ENCODE measurements around the gene SIRPG.
"Not testable (repeated sequence)": the region's sequence is repeated elsewhere in the genome, so short reads cannot be mapped to it uniquely, and the experiment has no call there.

Gene SIRPG

DNA sequence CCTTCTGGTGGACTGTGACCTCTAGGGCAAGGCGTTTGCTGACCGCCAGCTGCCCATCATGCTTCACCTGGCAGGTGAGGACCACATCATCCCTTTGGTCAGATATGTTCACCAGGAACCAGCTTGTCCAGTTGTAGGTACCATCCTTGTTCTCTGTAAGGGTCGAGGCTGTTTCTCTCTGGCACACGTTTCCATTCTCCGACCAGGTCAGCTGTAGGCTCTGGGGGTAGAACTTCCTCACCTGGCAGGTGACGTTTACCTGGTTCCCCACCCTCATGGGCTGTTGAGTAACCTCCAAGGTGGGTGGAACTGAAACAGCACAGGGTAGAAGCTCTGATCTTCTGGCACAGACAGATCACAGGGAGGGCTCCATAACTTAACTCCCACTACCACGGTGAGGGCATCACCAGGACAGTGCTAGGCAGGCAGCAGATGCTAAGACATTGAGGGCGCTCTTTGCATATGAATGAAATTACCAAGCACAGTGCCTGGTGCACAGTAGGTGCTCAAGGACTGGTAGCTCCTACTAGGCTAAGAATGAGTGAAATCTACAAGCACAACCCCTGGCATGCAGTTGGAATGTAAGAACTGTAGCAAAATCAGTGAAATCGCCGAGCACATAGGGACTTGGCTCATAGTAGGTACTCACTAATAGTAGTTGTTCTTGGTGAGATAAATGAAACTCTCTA lies 22.1 kb downstream of the SIRPG start:
- no peak for DNase-seq (ENCODE audit: low spot score)

DNA sequence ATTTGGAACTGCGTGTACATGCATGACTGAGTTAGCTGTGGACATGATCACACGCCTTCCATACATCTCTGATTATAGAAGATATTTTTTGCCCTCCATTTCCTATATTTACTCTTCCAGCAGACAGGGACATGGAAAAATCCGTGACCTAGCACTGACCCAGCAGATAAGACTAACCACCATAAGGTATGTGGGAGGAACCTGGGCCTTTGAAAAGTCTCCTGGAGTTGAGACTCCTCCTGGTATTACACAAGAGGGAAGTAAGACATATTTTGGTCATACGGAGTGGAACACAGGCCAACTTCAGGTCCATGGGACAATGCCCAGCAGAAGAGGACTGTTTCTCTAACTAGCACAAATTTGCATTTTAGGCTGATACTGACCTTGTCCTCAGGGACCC lies 24.0 kb downstream of the SIRPG start:
- DNase-seq (ENCODE audit: low spot score), result no peak

DNA sequence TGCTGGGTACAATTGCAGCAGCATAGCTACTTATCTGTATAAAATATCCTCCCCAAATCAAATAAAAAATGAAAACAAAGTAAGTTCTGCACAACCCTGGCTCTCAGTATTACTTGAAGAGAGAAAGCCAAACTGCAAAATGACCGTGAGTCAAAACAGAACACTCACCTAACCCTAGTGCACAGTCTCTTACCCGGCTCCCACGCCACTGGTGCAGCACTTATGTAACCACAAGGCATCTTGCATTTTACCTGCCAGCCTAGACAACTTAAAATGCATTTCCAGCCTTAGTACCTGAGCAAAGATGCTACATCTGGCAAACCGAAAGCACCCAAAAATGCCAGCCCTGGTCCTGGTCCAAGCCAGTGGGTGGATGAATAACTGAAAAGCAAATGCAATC lies 25.4 kb downstream of the SIRPG start:
- DNase-seq (ENCODE audit: low spot score), result no peak

DNA sequence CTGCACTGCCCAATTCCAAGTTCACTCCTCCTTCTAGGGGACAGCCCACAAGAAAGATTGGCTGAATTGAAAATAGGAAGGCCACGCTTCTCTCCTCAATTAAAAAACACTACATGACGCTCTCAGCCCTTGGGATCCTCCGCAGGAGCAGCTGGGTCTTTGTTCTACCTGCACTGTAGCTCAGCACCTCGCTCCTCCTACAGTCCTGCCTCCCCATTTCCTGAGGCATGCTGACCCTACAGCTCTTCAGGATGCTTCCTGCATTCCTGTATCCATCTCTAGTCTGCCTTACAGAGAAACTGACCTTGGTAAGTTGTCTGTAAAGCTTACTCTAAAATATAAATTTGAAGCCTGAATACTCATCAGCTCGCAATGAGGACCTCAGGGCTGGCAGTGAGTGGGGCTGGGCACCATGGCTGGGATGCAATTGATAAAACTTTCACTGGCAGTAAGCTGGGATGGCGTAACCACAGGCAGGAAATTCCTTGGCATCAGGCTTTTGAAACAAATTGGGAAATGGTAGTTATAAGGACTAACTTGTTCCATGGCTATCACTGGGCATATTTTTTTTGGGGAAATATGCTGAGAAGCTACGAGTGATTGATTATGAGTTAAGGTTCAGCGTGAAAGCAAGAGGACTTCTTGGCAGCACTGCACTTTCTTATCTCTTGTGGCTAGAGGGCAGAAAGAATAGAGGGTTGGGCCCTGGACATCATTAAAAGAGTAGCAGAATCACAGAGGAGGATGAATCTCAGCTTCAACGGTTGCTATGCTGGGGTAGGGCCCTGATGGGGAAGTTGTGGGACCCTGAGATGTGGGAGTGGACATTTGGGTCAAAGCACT lies 26.0 kb downstream of the SIRPG start:
- DNase-seq (ENCODE audit: low spot score), result no peak

DNA sequence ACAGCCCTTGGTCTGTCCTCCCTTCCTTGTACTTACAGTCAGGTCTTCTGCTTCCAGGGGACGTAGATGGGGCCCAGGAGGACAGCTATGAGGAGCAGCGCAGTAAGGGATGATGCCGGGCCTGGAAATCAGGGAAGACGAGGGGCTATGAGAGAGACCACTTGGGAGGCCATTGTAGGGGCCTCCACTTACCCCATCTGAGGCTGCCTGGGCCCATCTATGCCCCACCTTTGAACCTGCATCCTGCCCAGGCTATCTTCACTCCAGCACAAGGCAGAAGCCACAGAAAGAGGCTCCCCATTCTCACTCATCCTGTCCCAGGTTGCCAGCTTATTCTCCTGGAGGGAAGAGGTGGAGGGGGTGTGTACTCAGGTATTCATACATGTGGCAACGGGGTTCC lies 27.4 kb downstream of the SIRPG start:
- no peak for DNase-seq (ENCODE audit: low spot score)

DNA sequence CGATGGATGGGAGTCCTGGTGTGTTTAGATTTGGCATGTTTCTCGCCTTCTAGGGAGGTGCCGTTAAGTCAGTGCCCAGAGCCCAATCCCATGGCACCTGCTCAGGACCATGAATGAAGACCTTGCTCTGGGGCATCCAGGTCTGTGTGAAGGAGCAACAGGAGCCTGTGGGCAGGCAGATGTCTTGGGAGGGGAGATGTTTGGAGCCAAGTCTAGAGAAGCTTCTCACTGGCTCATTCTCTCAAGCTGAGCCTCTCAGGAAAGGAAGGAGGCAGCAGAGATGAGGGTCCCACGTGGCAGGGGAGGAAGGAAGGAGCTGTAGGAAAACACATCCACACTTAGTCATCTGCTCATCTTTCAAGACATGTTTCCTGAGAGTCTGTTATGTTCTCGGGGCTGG lies 28.3 kb downstream of the SIRPG start:
- no peak for DNase-seq (ENCODE audit: low spot score)

DNA sequence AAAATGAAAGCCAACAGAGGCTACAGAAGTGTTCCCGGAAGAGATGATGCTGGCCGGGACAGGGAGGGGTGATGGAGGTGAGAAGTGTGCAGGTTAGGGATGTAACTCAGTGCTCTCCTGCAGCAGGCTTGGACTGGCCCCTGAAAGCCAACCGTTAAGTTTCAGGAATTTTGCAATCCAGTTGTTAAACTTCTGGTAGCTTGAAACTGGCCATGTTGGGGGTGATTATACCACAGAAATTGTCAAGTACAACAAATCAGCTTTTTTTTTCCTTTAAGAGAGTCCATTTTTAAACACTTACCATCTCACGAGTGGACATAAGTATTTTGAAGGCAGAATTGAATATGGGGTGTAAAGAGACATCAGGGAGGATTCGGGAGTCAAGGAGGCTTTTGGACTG lies 29.0 kb downstream of the SIRPG start:
- no peak for DNase-seq (ENCODE audit: low spot score)

DNA sequence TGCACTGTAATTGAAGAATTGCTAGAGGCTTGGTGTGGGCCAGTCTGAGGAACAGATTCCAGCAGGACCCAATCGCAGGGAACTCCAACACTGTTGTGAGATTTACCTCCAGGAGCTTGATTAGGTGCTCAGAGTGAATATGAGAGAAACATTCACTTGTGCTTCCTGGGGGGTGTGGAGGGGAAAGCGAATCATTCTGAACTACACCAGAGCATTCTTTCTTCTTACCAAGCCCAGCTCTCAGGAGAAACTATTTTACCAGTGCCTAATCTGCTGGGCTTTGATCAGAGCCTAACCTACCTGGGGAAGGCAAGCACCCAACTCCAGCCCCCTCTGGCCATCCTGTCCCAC lies 30.4 kb downstream of the SIRPG start:
- DNase-seq (ENCODE audit: low spot score), result no peak

DNA sequence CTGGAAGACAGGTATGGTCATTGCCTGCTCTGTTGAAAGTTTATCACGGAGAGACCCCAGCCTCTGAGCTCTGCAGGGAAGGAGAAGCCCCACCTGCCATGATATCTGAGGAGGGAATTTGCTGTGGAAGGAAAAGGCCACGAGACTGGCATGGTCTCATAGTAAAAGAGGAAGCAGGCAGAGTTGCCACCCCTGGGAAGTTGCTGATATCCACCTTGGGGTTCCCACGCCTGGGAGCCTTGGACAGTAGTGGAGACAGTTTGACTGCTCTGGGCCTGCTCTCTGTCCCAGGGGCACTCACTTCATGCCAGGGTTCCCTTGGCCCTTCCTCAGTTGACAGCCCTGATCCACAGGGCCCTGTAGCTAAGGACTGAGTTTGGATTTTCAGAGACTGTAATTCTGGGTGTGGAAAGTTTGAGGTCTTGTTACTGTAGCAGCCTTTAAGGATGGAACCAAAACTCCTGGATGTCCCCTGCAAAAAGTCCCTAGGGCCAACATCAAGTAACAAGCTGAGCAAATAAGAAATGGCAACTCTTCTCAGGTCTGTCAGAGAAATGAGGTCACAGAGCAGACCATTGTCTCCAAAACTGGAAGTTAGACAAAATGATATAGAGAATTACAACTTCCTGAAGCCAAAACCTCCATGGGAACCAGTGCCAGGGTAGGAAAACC lies 30.9 kb downstream of the SIRPG start:
- no peak for DNase-seq (ENCODE audit: low spot score)

DNA sequence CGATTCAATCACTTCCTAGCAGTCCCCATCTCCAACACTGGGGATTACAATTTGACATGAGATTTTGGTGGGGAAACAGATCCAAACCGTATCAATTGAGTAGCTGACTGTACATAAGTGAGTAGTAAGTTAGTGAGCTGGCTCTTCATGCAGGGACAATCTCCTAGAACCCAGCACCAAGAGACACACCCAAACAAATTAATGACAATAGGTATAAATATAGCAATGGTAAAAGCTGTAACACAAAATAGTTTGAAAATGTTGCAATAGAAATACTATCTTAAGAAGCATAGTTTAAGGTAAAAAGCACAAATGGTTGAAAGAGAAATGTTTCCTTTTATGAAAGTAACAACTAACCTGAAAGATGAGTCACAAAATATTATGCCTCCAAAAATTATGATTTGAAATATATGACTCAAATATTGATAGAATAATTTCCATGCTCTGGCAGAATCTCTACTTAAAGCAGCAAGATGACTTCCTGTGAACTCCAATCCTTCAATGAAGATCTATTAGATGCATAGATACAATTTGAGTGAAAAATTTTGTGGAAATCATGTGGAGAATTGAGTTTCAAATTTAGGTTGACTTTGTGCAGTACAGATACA lies 32.4 kb downstream of the SIRPG start:
- no peak for DNase-seq (ENCODE audit: low spot score)

DNA sequence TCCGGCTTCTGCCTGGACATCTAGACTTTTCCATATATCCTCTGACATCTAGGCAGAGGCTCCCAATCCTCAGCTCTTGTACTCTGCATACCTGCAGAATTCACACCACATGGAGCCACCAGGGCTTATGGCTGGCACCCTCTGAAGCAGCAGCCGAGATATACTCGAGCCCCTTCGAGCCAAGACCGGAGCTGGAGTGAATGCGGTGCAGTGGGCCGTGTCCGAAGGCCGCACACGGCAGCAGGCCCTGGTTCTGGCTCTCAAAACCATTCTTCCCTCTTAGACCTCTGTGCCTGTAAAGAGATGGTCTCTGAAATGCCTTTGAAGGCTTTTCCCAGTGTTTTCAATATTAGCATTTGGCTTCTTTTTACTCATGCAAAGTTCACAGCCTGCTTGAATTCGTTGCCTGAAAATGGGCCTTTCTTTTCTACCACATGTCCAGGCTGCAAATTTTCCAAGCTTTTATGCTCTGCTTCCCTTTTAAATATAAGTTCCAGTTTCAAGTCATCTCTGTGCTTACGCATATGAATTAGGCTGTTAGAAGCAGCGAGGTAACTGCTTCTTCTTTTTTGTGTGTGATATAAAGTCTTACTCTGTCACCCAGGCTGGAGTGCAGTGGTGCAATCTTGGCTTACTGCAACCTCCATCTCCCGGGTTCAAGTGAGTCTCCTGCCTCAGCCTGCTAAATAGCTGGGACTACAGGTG lies 33.9 kb downstream of the SIRPG start:
- no peak for DNase-seq (ENCODE audit: low spot score)

DNA sequence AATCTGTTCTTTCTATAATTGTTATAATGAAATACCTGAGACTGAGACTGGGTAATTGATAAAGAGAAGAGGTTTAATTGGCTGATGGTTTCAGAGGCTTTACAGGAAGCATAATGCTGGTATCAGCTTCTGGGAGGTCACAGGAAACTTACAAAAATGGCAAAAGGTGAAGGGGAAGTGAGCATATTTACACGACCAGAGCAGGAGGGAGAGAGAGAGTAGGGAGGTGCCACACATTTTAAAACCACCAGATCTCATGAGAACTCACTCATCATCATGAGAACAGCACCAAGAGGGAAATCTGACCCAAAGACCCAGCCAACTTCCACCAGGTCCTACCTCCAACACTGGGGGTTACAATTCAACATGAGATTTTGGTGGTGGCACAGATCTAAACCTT lies 35.1 kb downstream of the SIRPG start:
- DNase-seq (ENCODE audit: low spot score), result no peak

DNA sequence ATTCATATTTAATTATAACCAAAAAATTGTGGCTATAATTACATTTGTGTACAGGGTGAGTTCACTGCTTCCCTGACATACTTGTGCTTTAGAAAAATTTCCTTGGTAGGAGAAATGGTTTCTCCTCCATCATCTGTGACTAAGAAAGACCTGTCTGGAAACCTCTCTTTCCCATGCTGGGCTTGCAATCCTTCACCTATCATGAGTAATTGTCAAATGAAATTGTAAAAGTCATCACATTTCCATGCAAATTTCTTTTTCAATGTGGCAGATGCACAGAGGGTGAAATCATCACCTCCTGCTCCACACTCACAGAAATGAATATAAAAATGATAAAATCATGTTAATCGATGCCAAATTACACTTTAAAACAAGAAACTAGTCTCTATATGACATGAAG lies 36.3 kb downstream of the SIRPG start:
- DNase-seq (ENCODE audit: low spot score), result no peak

DNA sequence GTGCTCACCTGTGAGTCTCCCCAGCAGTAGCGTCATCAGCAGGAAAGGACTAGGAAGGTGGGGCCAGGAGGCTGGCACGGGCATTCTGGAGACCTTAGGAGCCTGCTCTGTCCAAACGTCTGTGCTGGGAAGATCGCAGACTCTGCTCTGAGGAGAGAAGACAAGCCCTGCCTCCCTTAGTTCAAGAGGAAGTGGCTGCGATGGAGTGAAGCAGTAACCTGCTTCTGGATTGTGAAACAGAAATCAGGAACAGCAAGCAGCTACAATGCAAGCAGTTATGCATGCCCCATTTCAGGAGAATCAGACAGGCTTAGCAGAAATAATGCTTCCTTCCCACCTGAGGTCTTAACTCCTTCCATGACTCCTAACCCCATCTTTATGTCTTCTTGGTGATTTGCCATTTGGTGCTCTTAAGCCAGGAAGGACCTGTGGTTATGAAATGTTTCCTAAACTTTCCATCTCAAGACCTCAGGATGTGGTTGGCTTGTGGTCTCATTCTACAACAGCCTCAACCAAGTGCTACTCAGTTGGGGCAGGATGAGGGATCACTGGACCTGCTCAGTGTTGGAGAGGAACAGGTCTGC lies 37.6 kb downstream of the SIRPG start, which contains the start of gene SIRPB1:
Gene SIRPB1, minus strand, starts transcription at position 149 of the 584 bp plus-strand sequence. Its CDS starts 65 bp downstream, at position 84.
- no peak for DNase-seq (ENCODE audit: low spot score)

DNA sequence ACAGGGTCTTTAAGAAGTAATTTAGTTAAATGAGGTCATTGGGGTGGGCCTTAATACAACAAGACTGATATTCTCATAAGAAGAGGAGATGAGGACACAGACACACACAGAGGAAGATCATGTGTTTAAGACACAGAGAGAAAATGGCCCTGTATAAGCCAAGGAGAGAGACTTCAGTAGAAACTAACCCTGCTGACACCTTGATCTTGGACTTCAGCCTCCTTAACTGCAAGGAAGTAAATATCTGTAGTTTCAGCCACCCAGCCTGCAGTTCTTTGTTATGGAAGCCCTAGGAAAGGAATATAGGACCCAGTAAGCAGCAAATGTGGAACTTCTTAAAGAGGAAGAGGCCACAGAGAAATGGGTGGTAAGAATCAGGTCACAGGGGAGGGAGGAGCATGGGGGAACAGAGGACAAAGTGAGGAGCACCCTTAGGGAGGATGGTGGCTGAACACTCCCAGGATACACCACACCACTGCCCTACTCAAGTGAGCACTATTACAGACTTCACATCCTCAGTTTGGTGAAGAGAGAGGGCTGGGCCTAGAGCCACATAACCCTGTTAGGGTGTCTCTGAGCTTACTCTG lies 38.5 kb downstream of the SIRPG start:
- no peak for DNase-seq (ENCODE audit: low spot score)

DNA sequence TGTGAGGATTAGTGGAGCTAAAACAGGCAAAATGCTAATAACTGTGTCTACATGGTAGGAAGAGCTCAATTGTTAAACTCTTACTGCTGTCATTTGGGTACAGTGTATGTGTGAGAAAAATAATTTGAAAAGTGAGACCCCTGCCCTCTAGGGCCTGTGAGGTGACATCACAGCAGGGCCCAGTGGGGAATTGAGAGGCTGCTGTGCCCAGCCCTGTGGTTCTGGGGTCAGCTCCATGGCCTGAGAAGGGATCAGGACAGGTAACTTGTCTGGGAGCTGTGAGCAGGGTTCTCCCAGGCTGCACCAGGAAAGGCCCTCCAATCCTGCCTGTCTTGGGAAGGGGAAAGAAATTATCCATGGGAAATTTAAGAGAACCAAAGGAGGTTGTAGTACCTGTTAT lies 39.1 kb downstream of the SIRPG start:
- no peak for DNase-seq (ENCODE audit: low spot score)

DNA sequence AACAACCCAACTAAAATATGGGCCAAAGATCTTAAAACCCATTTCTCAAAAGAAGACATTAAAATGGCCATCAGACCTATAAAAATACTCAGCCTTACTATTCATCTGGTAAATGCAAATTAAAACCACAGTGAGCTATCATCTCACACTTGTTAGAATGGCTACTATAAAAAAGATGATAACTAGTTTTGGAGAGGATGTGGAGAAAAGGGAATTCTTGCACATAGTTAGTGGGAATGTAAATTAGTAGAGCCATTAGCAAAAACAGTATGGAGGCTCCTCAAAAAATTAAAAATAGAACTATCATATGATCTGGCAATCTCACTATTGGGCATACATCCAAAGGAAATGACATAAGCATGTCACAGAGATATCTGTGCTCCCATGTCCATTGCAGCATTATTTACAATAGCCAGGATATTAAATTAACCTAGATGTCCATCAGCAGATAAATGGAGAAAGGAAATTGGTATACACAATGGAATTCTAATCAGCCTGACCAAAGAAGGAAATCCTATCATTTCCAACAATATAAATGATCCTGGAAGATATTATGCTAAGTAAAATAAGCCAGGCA lies 40.6 kb downstream of the SIRPG start:
- no peak for DNase-seq (ENCODE audit: low spot score)

DNA sequence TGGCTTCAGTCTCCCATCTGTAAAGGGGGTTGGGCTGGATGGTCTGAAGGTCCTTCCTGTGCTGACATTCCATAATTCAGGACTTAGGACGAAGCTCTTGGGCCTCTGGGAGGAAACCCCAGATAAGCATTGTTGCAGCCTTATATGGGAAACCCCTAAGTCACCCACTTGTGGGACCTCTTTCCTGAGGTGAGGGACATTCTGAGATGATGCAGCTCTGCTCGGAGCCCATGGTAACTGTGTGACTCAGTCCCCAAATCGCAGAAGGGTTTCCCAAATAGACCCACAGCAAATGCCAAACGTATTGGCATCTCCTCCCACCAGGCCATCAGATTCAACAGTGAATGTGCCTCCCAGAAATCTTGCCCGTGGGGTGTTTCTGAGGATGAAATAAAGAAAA lies 47.2 kb downstream of the SIRPG start:
- not testable (repeated sequence) for DNase-seq (ENCODE audit: low spot score)

DNA sequence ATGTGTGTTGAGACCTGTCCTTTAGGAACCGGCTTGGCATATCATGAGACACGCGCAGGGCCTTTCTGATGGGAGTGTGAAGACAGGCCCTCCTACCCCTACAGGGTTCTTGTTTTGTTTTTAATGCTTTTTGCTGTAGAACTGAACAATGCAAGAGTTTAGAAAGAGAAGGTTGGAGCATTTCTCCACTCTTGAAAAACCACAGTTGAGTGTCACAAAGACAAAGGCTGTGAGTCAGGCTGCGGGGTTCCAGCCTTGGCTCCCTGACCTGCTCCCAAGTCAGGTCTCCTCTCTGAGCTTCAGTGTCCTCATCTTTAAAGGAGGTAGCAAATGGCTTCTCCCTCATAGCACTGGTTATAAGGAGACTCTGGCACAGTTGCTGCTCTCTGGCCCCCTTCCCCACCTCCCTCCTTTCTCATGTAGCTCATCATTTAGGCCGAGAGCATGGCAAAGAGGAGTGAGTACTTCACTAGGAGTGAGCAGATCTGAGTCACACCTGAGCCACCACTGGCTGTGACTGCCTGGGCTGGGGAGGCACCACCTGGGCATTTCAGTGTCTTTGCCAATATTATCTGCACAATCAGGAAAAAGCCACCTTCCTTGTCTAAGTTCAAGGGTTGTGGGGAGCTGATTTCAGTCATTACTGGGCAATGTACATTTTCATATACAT lies 48.8 kb downstream of the SIRPG start:
- not testable (repeated sequence) for DNase-seq (ENCODE audit: low spot score)

DNA sequence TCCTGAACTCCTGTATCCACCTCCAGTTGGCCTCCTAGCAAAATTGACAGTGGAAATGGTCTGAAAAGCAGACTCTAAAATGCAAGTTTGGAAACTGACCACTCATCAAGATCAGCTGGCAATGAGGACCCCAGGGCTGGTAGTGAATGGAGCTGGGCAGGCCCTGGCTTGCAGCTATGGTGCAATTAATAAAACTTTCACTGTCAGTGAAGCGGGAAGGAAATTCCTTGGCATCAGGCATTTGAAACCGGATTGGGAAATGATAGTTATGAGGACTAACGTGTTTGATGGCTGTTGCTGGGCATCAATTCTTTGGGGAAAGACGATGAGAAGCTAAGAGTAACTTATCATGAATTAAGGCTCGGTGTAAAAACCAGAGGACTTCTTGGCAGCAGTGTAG lies 56.8 kb downstream of the SIRPG start:
- no peak for DNase-seq (ENCODE audit: low spot score)

Data from hematopoietic multipotent progenitor cell treated with erythropoietin and hydrocortisone succinate and interleukin-3 and kit ligand, for 15 days (in vitro differentiated cells).